ENCODE data around the gene DMP1.
"Not testable (repeated sequence)": the region's sequence is repeated elsewhere in the genome, so short reads cannot be mapped to it uniquely, and the experiment has no call there.

DMP1 gene

GRCh38 chr4:87690947-87691346 is 40.9 kb downstream of the DMP1 start:
- not testable (repeated sequence) for DNase-seq

DNA sequence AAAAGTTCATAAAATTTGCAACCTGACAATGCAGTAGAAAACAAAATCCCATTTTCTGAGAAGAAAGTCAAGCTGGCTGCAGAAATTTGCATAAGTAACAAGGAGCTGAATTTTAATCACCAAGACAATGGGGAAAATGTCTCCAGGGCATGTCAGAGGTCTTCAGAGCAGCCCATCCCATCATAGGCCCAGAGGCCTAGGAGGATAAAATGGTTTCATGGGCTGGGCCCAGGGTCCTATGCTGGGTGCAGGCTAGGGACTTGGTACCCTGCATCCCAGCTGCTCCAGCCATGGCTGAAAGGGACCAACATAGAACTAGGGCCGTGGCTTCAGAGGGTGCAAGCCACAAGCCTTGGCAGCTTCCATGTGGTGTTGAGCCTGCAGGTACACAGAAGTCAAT is 42.0 kb downstream of the DMP1 start:
- DNase-seq = not testable (repeated sequence)

GRCh38 chr4:87697272-87697671 is 47.2 kb downstream of the DMP1 start:
- DNase-seq = no peak

- no peak for DNase-seq
These were observed 47.9 kb downstream of the DMP1 start for GRCh38 chr4:87697945-87698344.

DNA sequence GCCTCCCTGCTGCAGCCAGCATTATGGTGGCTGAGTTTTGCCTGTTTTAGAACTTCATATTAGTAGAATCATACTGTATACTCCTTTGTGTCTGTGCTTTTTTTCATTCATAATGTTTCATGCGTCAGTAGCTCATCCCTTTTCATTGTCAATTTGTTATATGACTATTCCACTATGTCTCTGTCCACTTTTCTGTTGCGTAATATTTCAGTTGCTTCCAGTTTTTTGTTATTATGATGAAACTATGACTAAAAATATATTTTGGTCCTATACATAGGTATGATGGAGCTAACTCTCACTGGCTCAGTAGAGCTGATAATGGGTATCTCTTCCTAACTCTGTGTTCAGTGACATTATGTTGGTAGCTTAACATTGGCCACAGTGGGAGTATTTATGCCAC is 48.3 kb downstream of the DMP1 start:
- DNase-seq = no peak

DNA sequence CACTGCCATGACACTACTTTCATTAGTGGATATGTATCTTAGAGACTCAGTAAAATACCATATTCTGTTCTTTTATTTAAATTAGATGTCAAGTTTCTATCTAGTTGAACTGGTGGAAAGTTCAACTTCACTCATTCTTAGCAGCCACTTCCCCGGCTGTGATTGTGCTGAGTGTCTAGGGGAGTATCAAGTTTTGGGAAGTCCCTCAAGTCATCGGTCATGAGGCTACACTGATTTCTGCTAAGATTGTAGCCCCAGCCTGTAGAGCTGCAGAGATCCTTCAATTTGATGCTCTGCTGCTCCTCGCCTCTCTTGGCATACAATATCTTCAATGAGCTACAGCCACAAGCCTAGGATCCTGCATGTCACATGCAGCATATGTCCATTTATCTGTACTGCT is 53.9 kb downstream of the DMP1 start:
- DNase-seq = no peak

DNA sequence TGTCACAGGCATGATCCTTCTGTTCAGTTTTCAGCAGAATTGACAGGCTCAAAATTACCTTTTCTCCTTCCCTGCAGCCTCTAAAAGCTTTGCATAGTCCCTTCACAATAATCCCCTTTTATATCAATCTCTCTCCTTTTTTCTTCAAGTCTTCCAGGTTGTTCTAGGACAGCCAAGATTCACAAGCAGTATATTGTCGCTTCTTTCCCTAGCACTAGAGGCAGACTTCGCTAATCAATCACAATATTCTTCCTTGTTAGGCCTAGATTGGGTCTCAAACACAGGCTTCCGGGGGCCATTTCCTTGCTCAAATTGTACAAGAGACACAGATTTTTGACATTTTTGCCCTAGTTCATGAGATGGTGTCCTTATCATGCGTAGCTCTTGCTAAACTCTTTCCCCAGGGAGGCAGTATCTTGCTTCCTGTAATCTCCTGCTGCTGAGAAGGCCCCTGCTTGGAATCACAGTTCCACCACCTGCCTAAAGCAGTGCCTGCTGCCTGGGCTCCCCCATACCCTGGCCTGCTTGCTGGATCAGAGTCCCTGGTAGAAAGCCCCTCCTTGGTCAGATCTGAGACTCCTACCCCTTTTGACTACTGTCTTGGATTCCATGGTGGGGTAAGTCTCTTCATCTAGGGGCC is 57.3 kb downstream of the DMP1 start:
- DNase-seq = no peak
